Lower leg skin (tissue), 3 donors: Measurements from ENCODE around the gene TMEFF1.

Experiments
- CTCF ChIP-seq, 3 donors: fragments of 450-650 bp; IDR thresholded peaks; one replicate each; pipeline ENCODE4 v1.5.1; 2016; ENCODE audit warnings: antibody characterized with exemption in 3 of 3, mild to moderate bottlenecking in 3 of 3, moderate library complexity in 2 of 3
- POLR2A ChIP-seq, 2 donors: fragments of 450-650 bp; IDR thresholded peaks; one replicate each; pipeline ENCODE4 v1.6.1; 2016 to 2017; ENCODE audit warnings: antibody characterized with exemption in 2 of 2, mild to moderate bottlenecking in 1 of 2, moderate library complexity in 1 of 2

- TF ChIP-seq POLR2A (IDR thresholded peaks at IDR 0.05): no peak
- TF ChIP-seq CTCF (IDR thresholded peaks at IDR 0.05): no peak
These were observed 113.1 kb downstream of the TMEFF1 start for GRCh38 chr9:100586093-100586492.
